Neutrophil (primary cell): ENCODE data around the gene HHIPL1.

ENCODE experiments used
- H3K27ac ChIP-seq: fragments of 200-600 bp; sonication (generic); 2 replicates; pipeline ENCODE4 v1.5.1; 2016; ENCODE audit warnings: mild to moderate bottlenecking, moderate library complexity
- H3K27me3 ChIP-seq: fragments of 200-600 bp; sonication (generic); 2 replicates; pipeline ENCODE4 v1.6.0; 2016; ENCODE audit warnings: mild to moderate bottlenecking
- H3K36me3 ChIP-seq: fragments of 200-600 bp; sonication (generic); 2 replicates; pipeline ENCODE4 v1.5.1; 2017
- H3K4me1 ChIP-seq, 2 experiments: fragments of 200-600 bp in 1 of 2; sonication (generic) in 1 of 2; 1 replicate in 1 of 2; 2 replicates in 1 of 2; pipeline versions ENCODE4 v1.5.1 to v1.6.1; 2013 to 2016; ENCODE audit warnings: low read depth in 1 of 2, low read length in 1 of 2, mild to moderate bottlenecking in 1 of 2, moderate library complexity in 1 of 2; ENCODE audit not compliant: control insufficient read depth in 1 of 2, insufficient read depth in 1 of 2
- H3K4me3 ChIP-seq, 2 experiments: fragments of 200-600 bp in 1 of 2; sonication (generic) in 1 of 2; 1 replicate in 1 of 2; 2 replicates in 1 of 2; pipeline ENCODE4 v1.5.1; 2013 to 2016; ENCODE audit warnings: low read depth in 1 of 2, low read length in 1 of 2, mild to moderate bottlenecking in 1 of 2, moderate library complexity in 1 of 2
- H3K9me3 ChIP-seq: fragments of 200-600 bp; sonication (generic); 2 replicates; pipeline ENCODE4 v1.5.1; 2016
- CTCF ChIP-seq: fragments of 200-600 bp; sonication (generic); IDR thresholded peaks from 2 replicates; pipeline ENCODE4 v1.5.1; 2016; ENCODE audit warnings: antibody characterized with exemption

HHIPL1 gene

GRCh38 chr14:99677231-99678140, 32.6 kb downstream of the HHIPL1 start:
- Histone ChIP-seq H3K9me3 (peaks cover 7% of the 10 kb centered on the region), H3K4me3 (no peak overlapping the region), H3K27ac (no peak overlapping the region), H3K36me3 (no peaks in the 10 kb centered on the region), H3K27me3 (peaks cover 64% of the 10 kb centered on the region), H3K4me1 (peaks cover 0 to 5% of the 10 kb centered on the region in 2 experiments)
- TF ChIP-seq CTCF, result no peak

GRCh38 chr14:99678198-99678597, 33.3 kb downstream of the HHIPL1 start:
- H3K4me1 ChIP-seq, result peaks cover 5 to 6% of the 10 kb centered on the region in 2 experiments
- H3K36me3 ChIP-seq, result no peaks in the 10 kb centered on the region
- TF ChIP-seq CTCF, result no peak
- H3K4me3 ChIP-seq, result no peak overlapping the region
- H3K27ac ChIP-seq, result no peak overlapping the region
- H3K27me3 ChIP-seq, result peaks cover 71% of the 10 kb centered on the region
- peaks cover 7% of the 10 kb centered on the region for H3K9me3 ChIP-seq

- peaks cover 77% of the 10 kb centered on the region for H3K27me3 ChIP-seq
- H3K4me3 ChIP-seq, result no peak overlapping the region
- TF ChIP-seq CTCF, result no peak
- peaks cover 7% of the 10 kb centered on the region for H3K9me3 ChIP-seq
- H3K36me3 ChIP-seq, result no peaks in the 10 kb centered on the region
- no peak overlapping the region for H3K27ac ChIP-seq
- peaks cover 9 to 13% of the 10 kb centered on the region in 2 experiments for H3K4me1 ChIP-seq
These were observed 34.2 kb downstream of the HHIPL1 start for GRCh38 chr14:99679111-99679510.

- H3K27ac ChIP-seq, result no peak overlapping the region
- peaks cover 10 to 17% of the 10 kb centered on the region in 2 experiments for H3K4me1 ChIP-seq
- H3K4me3 ChIP-seq, result no peak overlapping the region
- peaks cover 7% of the 10 kb centered on the region for H3K9me3 ChIP-seq
- no peaks in the 10 kb centered on the region for H3K36me3 ChIP-seq
- peaks cover 77% of the 10 kb centered on the region for H3K27me3 ChIP-seq
- no peak for TF ChIP-seq CTCF
These were observed 34.6 kb downstream of the HHIPL1 start for GRCh38 chr14:99679543-99679942.

GRCh38 chr14:99679996-99680395, 35.1 kb downstream of the HHIPL1 start:
- Histone ChIP-seq H3K9me3 (peaks cover 7% of the 10 kb centered on the region), H3K27me3 (peaks cover 77% of the 10 kb centered on the region), H3K36me3 (no peaks in the 10 kb centered on the region), H3K4me3 (no peak overlapping the region), H3K27ac (no peak overlapping the region), H3K4me1 (peaks cover 12 to 18% of the 10 kb centered on the region in 2 experiments)
- no peak for TF ChIP-seq CTCF
